Measurements from ENCODE around the gene FASN. TPM values are rescaled to one million over a fixed set of nuclear protein-coding genes. Genes with fewer than 3 reads are reported as not detected.
A peak's percentile ranks its signal among the peaks of the same experiment; 100 is the strongest.

FASN gene
- total and polyA plus RNA-seq, 2 of the 13 experiments (the other 11 are each of a cell fraction or from before 2014, with no cell fraction given), result 51.7 to 101 TPM

GRCh38 chr17:82062076-82062983, 35.7 kb downstream of the FASN start:
- WGBS (ENCODE audit: low lambda C conversion rate), result 97% methylated on average over 19 of the region's 24 CpGs
- H3K36me3 ChIP-seq (replicated peaks in 1 of 2; ENCODE audit: control insufficient read depth in 1 of 2, insufficient read depth in 2 of 2, low read length in 2 of 2), result peaks cover 35 to 54% of the 10 kb centered on the region in 2 experiments
- no peak overlapping the region for H3K9ac ChIP-seq (ENCODE audit: insufficient read depth, low read depth, low read length)
- H3K79me2 ChIP-seq (ENCODE audit: insufficient read depth, low read length), result peaks cover 20% of the 10 kb centered on the region
- no peaks in the 10 kb centered on the region for H4K20me1 ChIP-seq (ENCODE audit: insufficient read depth, low read length)
- FAIRE-seq, result no peak
- H3K27ac ChIP-seq (ENCODE audit: extremely low read length, insufficient read depth, low read length), result no peak overlapping the region
- in situ Hi-C loops (cut with HindIII; ENCODE audit: extremely low pct_ligation_motif_present, low pct_unique_long_range_greater_than_20kb), result no loop called here
- H2AFZ ChIP-seq (ENCODE audit: low read length), result no peak overlapping the region
- ATAC-seq, result peak; percentile 40
- no TSS peak for BruUV-seq (replicated peaks)
- ChIA-PET CTCF (ENCODE audit: low intra/inter-chr PET ratio, low total read pairs) (no interaction called here), POLR2A (no interaction called here)
- peaks cover 41% of the 10 kb centered on the region for H3K4me1 ChIP-seq (ENCODE audit: insufficient read depth, low read length)
- H3K4me3 ChIP-seq (replicated peaks in 1 of 3; ENCODE audit: insufficient read depth in 1 of 3, low read depth in 2 of 3, low read length in 3 of 3), result no peak overlapping the region
- intact Hi-C loops (cut with micrococcal nuclease; ENCODE audit: unreplicated experiment), result no loop called here
- H3K4me2 ChIP-seq (ENCODE audit: low read depth, low read length), result no peak overlapping the region
- no peaks in the 10 kb centered on the region for H3K9me3 ChIP-seq (ENCODE audit: low read length)
- H3K27me3 ChIP-seq (ENCODE audit: control insufficient read depth in 1 of 2, insufficient read depth in 2 of 2, low read length in 2 of 2), result no peaks in the 10 kb centered on the region
- DNase-seq (ENCODE audit: low spot score), result no peak
- TF ChIP-seq PAF1 (CRISPR knock-in tag; IDR thresholded peaks at IDR 0.05) (no peak), NCOA1 (CRISPR knock-in tag; IDR thresholded peaks at IDR 0.05) (no peak), RAD21 (CRISPR knock-in tag; IDR thresholded peaks at IDR 0.05) (0 out of 2 replicates have a peak, but pooled peaks have one; percentile 43), AGO1 (IDR thresholded peaks at IDR 0.05; ENCODE audit: low read depth, low read length, poor library complexity, severe bottlenecking) (peak; percentile 75), ZNF761 (CRISPR knock-in tag; conservative IDR thresholded peaks at IDR 0.05) (no peak), MED1 (CRISPR knock-in tag; IDR thresholded peaks at IDR 0.05) (0 out of 2 replicates have a peak, but pooled peaks have one; percentile 19), MAX (IDR thresholded peaks at IDR 0.05) (no peak), SMAD1 (CRISPR knock-in tag; IDR thresholded peaks at IDR 0.05; ENCODE audit: borderline replicate concordance, low read depth) (no peak), ARID4A (CRISPR knock-in tag; IDR thresholded peaks at IDR 0.05; ENCODE audit: borderline replicate concordance) (peak; percentile 15), ZNF562 (CRISPR knock-in tag; IDR thresholded peaks at IDR 0.05; ENCODE audit: borderline replicate concordance) (no peak), NFKB2 (CRISPR knock-in tag; IDR thresholded peaks at IDR 0.05; ENCODE audit: borderline replicate concordance) (peak; percentile 30; the same call in 1 of the 2 replicates), ETS1 (CRISPR knock-in tag; IDR thresholded peaks at IDR 0.05) (no peak), RORA (CRISPR knock-in tag; IDR thresholded peaks at IDR 0.05) (no peak)
- TF ChIP-seq, protein P1, sequence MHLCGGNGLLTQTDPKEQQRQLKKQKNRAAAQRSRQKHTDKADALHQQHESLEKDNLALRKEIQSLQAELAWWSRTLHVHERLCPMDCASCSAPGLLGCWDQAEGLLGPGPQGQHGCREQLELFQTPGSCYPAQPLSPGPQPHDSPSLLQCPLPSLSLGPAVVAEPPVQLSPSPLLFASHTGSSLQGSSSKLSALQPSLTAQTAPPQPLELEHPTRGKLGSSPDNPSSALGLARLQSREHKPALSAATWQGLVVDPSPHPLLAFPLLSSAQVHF (CRISPR knock-in tag; IDR thresholded peaks at IDR 0.05), result no peak
- TF ChIP-seq, protein P2, sequence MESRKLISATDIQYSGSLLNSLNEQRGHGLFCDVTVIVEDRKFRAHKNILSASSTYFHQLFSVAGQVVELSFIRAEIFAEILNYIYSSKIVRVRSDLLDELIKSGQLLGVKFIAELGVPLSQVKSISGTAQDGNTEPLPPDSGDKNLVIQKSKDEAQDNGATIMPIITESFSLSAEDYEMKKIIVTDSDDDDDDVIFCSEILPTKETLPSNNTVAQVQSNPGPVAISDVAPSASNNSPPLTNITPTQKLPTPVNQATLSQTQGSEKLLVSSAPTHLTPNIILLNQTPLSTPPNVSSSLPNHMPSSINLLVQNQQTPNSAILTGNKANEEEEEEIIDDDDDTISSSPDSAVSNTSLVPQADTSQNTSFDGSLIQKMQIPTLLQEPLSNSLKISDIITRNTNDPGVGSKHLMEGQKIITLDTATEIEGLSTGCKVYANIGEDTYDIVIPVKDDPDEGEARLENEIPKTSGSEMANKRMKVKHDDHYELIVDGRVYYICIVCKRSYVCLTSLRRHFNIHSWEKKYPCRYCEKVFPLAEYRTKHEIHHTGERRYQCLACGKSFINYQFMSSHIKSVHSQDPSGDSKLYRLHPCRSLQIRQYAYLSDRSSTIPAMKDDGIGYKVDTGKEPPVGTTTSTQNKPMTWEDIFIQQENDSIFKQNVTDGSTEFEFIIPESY (CRISPR knock-in tag; IDR thresholded peaks at IDR 0.05), result peak; percentile 83

Data from HepG2 (cell line).